Trophoblast cell (in vitro differentiated cells and primary cell): Measurements from ENCODE around the gene TSC2.
A peak's percentile ranks its signal among the peaks of the same experiment; 100 is the strongest.

Experiments used
- DNase-seq, 2 donors: peaks; one replicate each; pipeline ENCODE4 v3.0.0-alpha.2; 2016
- H2AFZ ChIP-seq: 2 replicates; pipeline ENCODE4 v1.6.1; 2013; ENCODE audit warnings: low read length, moderate library complexity, mild to moderate bottlenecking; ENCODE audit not compliant: insufficient read depth, poor library complexity
- H2AK5ac ChIP-seq: 2 replicates; pipeline ENCODE4 v1.6.1; 2013; ENCODE audit warnings: mild to moderate bottlenecking, low read length
- H2BK120ac ChIP-seq: 2 replicates; pipeline ENCODE4 v1.6.1; 2013; ENCODE audit warnings: low read length, mild to moderate bottlenecking, moderate library complexity; ENCODE audit not compliant: insufficient read depth, poor library complexity
- H2BK12ac ChIP-seq: 2 replicates; pipeline ENCODE4 v1.6.1; 2013; ENCODE audit warnings: mild to moderate bottlenecking, low read length, moderate library complexity
- H2BK5ac ChIP-seq: 2 replicates; pipeline ENCODE4 v1.6.1; 2013; ENCODE audit warnings: low read length, low read depth, moderate library complexity, mild to moderate bottlenecking; ENCODE audit not compliant: poor library complexity
- H3K14ac ChIP-seq: 2 replicates; pipeline ENCODE4 v1.6.1; 2013; ENCODE audit warnings: mild to moderate bottlenecking, low read length
- H3K18ac ChIP-seq: 2 replicates; pipeline ENCODE4 v1.6.1; 2013; ENCODE audit warnings: mild to moderate bottlenecking, low read length
- H3K23ac ChIP-seq: 2 replicates; pipeline ENCODE4 v1.6.1; 2013; ENCODE audit warnings: low read length
- H3K27ac ChIP-seq: 2 replicates; pipeline ENCODE4 v1.5.1; 2013; ENCODE audit warnings: low read depth, mild to moderate bottlenecking, inconsistent platforms, low read length, moderate library complexity
- H3K27me3 ChIP-seq: 2 replicates; pipeline ENCODE4 v1.6.1; 2013; ENCODE audit warnings: inconsistent platforms, mild to moderate bottlenecking, low read length, moderate library complexity; ENCODE audit not compliant: insufficient read depth
- H3K36me3 ChIP-seq, 2 experiments: 1 replicate in 1 of 2; 2 replicates in 1 of 2; pipeline ENCODE4 v1.6.1; 2013; ENCODE audit warnings: low read length in 2 of 2, mild to moderate bottlenecking in 2 of 2, moderate library complexity in 1 of 2; ENCODE audit not compliant: insufficient read depth in 2 of 2, control insufficient read depth in 1 of 2
- H3K4ac ChIP-seq: 2 replicates; pipeline ENCODE4 v1.6.1; 2013; ENCODE audit warnings: low read depth, mild to moderate bottlenecking, low read length, moderate library complexity
- H3K4me1 ChIP-seq, 2 experiments: 1 replicate in 1 of 2; 2 replicates in 1 of 2; pipeline ENCODE4 v1.6.1; 2013; ENCODE audit warnings: low read length in 2 of 2, mild to moderate bottlenecking in 2 of 2, moderate library complexity in 1 of 2; ENCODE audit not compliant: insufficient read depth in 2 of 2, control insufficient read depth in 1 of 2
- H3K4me2 ChIP-seq: 2 replicates; pipeline ENCODE4 v1.6.1; 2013; ENCODE audit warnings: inconsistent platforms, mild to moderate bottlenecking, low read length, moderate library complexity
- H3K4me3 ChIP-seq: 2 replicates; pipeline ENCODE4 v1.5.1; 2013; ENCODE audit warnings: mild to moderate bottlenecking, low read depth, low read length, inconsistent platforms
- H3K79me1 ChIP-seq: one replicate; pipeline ENCODE4 v1.6.1; 2013; ENCODE audit warnings: low read length
- H3K79me2 ChIP-seq: 2 replicates; pipeline ENCODE4 v1.6.1; 2013; ENCODE audit warnings: low read length, mild to moderate bottlenecking; ENCODE audit not compliant: control insufficient read depth, insufficient read depth, poor library complexity
- H3K9ac ChIP-seq: 2 replicates; pipeline ENCODE4 v1.6.1; 2013; ENCODE audit warnings: mild to moderate bottlenecking, low read length
- H3K9me3 ChIP-seq: 2 replicates; pipeline ENCODE4 v1.6.1; 2013; ENCODE audit warnings: low read depth, mild to moderate bottlenecking, control low read depth, inconsistent platforms, low read length; ENCODE audit not compliant: insufficient read depth
- H4K12ac ChIP-seq: 2 replicates; pipeline ENCODE4 v1.6.1; 2013; ENCODE audit warnings: low read depth, mild to moderate bottlenecking, low read length, moderate library complexity
- H4K8ac ChIP-seq: 2 replicates; pipeline ENCODE4 v1.6.1; 2013; ENCODE audit warnings: low read depth, mild to moderate bottlenecking, low read length, moderate library complexity
- H4K91ac ChIP-seq: one replicate; pipeline ENCODE4 v1.6.1; 2013; ENCODE audit warnings: low read depth, mild to moderate bottlenecking, low read length, moderate library complexity
- WGBS: extraction: QIAGEN DNeasy Blood & Tissue Kit; methylation state at CpG from one replicate; pipeline ENCODE4 v1.1.7; 2013; ENCODE audit warnings: missing lambda C conversion rate; ENCODE audit not compliant: insufficient read length, insufficient coverage; ENCODE audit errors: extremely low coverage; 5-methylcytosine and 5-hydroxymethylcytosine counted together

TSC2 gene

GRCh38 chr16:2003827-2004641 lies 43.8 kb upstream of the TSC2 start:
- no CpG with 5 or more reads among the region's 36 CpGs for WGBS
- H2BK12ac ChIP-seq, result no peak overlapping the region
- H3K79me2 ChIP-seq, result peaks cover 6% of the 10 kb centered on the region
- peak overlapping the region; percentile 7 for H4K8ac ChIP-seq
- no peaks in the 10 kb centered on the region for H3K79me1 ChIP-seq
- peaks cover 8 to 20% of the 10 kb centered on the region in 2 experiments for H3K4me1 ChIP-seq
- peaks cover 51 to 54% of the 10 kb centered on the region in 2 experiments for H3K36me3 ChIP-seq
- H3K27me3 ChIP-seq, result no peaks in the 10 kb centered on the region
- no peak overlapping the region for H3K18ac ChIP-seq
- H3K4me2 ChIP-seq, result peak overlapping the region; percentile 25
- H3K4me3 ChIP-seq, result no peak overlapping the region
- H2BK5ac ChIP-seq, result no peak overlapping the region
- no peak overlapping the region for H2BK120ac ChIP-seq
- H2AK5ac ChIP-seq, result no peak overlapping the region
- no peak overlapping the region for H3K27ac ChIP-seq
- no peak overlapping the region for H4K91ac ChIP-seq
- H3K9me3 ChIP-seq, result peaks cover 1% of the 10 kb centered on the region
- H4K12ac ChIP-seq, result no peak overlapping the region
- H3K9ac ChIP-seq, result no peak overlapping the region
- DNase-seq, result peak; percentile 90 to 91
- H3K4ac ChIP-seq, result no peak overlapping the region
- H2AFZ ChIP-seq, result no peak overlapping the region
- H3K14ac ChIP-seq, result no peak overlapping the region
- no peak overlapping the region for H3K23ac ChIP-seq

GRCh38 chr16:2004795-2005517 lies 42.8 kb upstream of the TSC2 start:
- Histone ChIP-seq H3K9ac (no peak overlapping the region), H4K91ac (no peak overlapping the region), H3K79me2 (peaks cover 13% of the 10 kb centered on the region), H3K27ac (no peak overlapping the region), H3K27me3 (no peaks in the 10 kb centered on the region), H2BK120ac (no peak overlapping the region), H3K36me3 (peaks cover 42 to 45% of the 10 kb centered on the region in 2 experiments), H4K12ac (no peak overlapping the region), H3K23ac (no peak overlapping the region), H2BK5ac (no peak overlapping the region), H2AFZ (no peak overlapping the region), H3K4me2 (no peak overlapping the region), H3K79me1 (peaks cover 7% of the 10 kb centered on the region), H3K9me3 (peaks cover 1% of the 10 kb centered on the region), H3K4ac (no peak overlapping the region), H2AK5ac (no peak overlapping the region), H3K14ac (no peak overlapping the region), H3K18ac (no peak overlapping the region), H2BK12ac (no peak overlapping the region), H3K4me3 (no peak overlapping the region), H3K4me1 (peaks cover 8 to 20% of the 10 kb centered on the region in 2 experiments), H4K8ac (no peak overlapping the region)
- no peak for DNase-seq
- no CpG with 5 or more reads among the region's 34 CpGs for WGBS

GRCh38 chr16:2005646-2006045 lies 42.1 kb upstream of the TSC2 start:
- H3K9ac ChIP-seq, result no peak overlapping the region
- peaks cover 13% of the 10 kb centered on the region for H3K79me2 ChIP-seq
- no peak overlapping the region for H3K18ac ChIP-seq
- H3K4me3 ChIP-seq, result no peak overlapping the region
- peaks cover 1% of the 10 kb centered on the region for H3K9me3 ChIP-seq
- H4K91ac ChIP-seq, result no peak overlapping the region
- no peak overlapping the region for H4K12ac ChIP-seq
- no peak for DNase-seq
- H3K79me1 ChIP-seq, result peaks cover 7% of the 10 kb centered on the region
- no peak overlapping the region for H2AK5ac ChIP-seq
- no peak overlapping the region for H4K8ac ChIP-seq
- H2AFZ ChIP-seq, result no peak overlapping the region
- H3K36me3 ChIP-seq, result peaks cover 36 to 39% of the 10 kb centered on the region in 2 experiments
- no peak overlapping the region for H2BK12ac ChIP-seq
- no peak overlapping the region for H3K27ac ChIP-seq
- no peak overlapping the region for H2BK5ac ChIP-seq
- no peak overlapping the region for H3K4ac ChIP-seq
- peaks cover 13 to 25% of the 10 kb centered on the region in 2 experiments for H3K4me1 ChIP-seq
- no peaks in the 10 kb centered on the region for H3K27me3 ChIP-seq
- no peak overlapping the region for H3K23ac ChIP-seq
- no peak overlapping the region for H2BK120ac ChIP-seq
- H3K4me2 ChIP-seq, result no peak overlapping the region
- WGBS, result no CpG with 5 or more reads among the region's 21 CpGs
- H3K14ac ChIP-seq, result no peak overlapping the region

- DNase-seq, result no peak
- H3K23ac ChIP-seq, result no peak overlapping the region
- no CpG with 5 or more reads among the region's 8 CpGs for WGBS
- no peak overlapping the region for H2AK5ac ChIP-seq
- peaks cover 13% of the 10 kb centered on the region for H3K79me2 ChIP-seq
- no peak overlapping the region for H3K4me3 ChIP-seq
- no peak overlapping the region for H2BK120ac ChIP-seq
- H3K4me1 ChIP-seq, result peaks cover 13 to 26% of the 10 kb centered on the region in 2 experiments
- H3K36me3 ChIP-seq, result peaks cover 30 to 32% of the 10 kb centered on the region in 2 experiments
- peak overlapping the region; percentile 41 for H3K4ac ChIP-seq
- no peak overlapping the region for H4K12ac ChIP-seq
- H3K18ac ChIP-seq, result peak overlapping the region; percentile 15
- H2BK12ac ChIP-seq, result no peak overlapping the region
- no peak overlapping the region for H2AFZ ChIP-seq
- H3K27ac ChIP-seq, result no peak overlapping the region
- H3K4me2 ChIP-seq, result no peak overlapping the region
- no peak overlapping the region for H4K8ac ChIP-seq
- no peak overlapping the region for H3K9ac ChIP-seq
- no peaks in the 10 kb centered on the region for H3K27me3 ChIP-seq
- H3K9me3 ChIP-seq, result peaks cover 1% of the 10 kb centered on the region
- peaks cover 7% of the 10 kb centered on the region for H3K79me1 ChIP-seq
- no peak overlapping the region for H3K14ac ChIP-seq
- no peak overlapping the region for H4K91ac ChIP-seq
- no peak overlapping the region for H2BK5ac ChIP-seq
Measured at GRCh38 chr16:2006317-2006716, 41.5 kb upstream of the TSC2 start.
